ENCODE data around the gene POC1A. TPM values are rescaled to one million over a fixed set of nuclear protein-coding genes. Genes with fewer than 3 reads are reported as not detected.

POC1A gene
- 1 to 10 TPM in 10 of 12 donors, not detected in 2; 3.1 to 6.9 (median 4.5) TPM for polyA plus RNA-seq (ENCODE audit: insufficient read length in 12 of 12)
- long read RNA-seq, donor 1: 0 reads
- long read RNA-seq, donor 2, partial matches to known transcripts: 0 of 3 reads
- long read RNA-seq, donor 2, other reads (novel, unspliced or antisense): 0 of 3 reads
- long read RNA-seq, donor 3: 0 reads
- long read RNA-seq, donor 4, partial matches to known transcripts: 0 of 1 reads
- long read RNA-seq, donor 4, other reads (novel, unspliced or antisense): 0 of 1 reads
- long read RNA-seq, donor 5: 0 reads
- long read RNA-seq, donor 6, partial matches to known transcripts: 0 of 2 reads
- long read RNA-seq, donor 6, other reads (novel, unspliced or antisense): 0 of 2 reads
- long read RNA-seq, donor 7, partial matches to known transcripts: 0 of 1 reads
- long read RNA-seq, donor 7, other reads (novel, unspliced or antisense): 0 of 1 reads
- long read RNA-seq, donor 8, partial matches to known transcripts: 0 of 3 reads
- long read RNA-seq, donor 8, other reads (novel, unspliced or antisense): 0 of 3 reads
- long read RNA-seq, donor 9, partial matches to known transcripts: 0 of 2 reads
- long read RNA-seq, donor 9, other reads (novel, unspliced or antisense): 0 of 2 reads
- long read RNA-seq, donor 10, partial matches to known transcripts: 0 of 1 reads
- long read RNA-seq, donor 10, other reads (novel, unspliced or antisense): 0 of 1 reads
- long read RNA-seq, donor 11, partial matches to known transcripts: 0 of 1 reads
- long read RNA-seq, donor 11, other reads (novel, unspliced or antisense): 0 of 1 reads

- DNase-seq: peak; percentile 90
Observed at GRCh38 chr3:52154135-52155094, at the start of gene POC1A. Gene POC1A, minus strand, starts transcription at chr3:52154423. Its CDS starts 51 bp downstream, at chr3:52154372.

- DNase-seq: no peak
Observed at GRCh38 chr3:52203701-52204100, 49.5 kb upstream of the POC1A start.

GRCh38 chr3:52202384-52203077 lies 48.3 kb upstream of the POC1A start:
- DNase-seq: no peak

- no peak for DNase-seq
Observed at GRCh38 chr3:52200981-52201679, 46.9 kb upstream of the POC1A start.

- no peak for DNase-seq
Observed at GRCh38 chr3:52198643-52199608, 44.7 kb upstream of the POC1A start.

- peak; percentile 96 for DNase-seq
Observed at GRCh38 chr3:52197842-52198625, 43.8 kb upstream of the POC1A start, which contains the start of gene ALAS1. Gene ALAS1, plus strand, starts transcription at chr3:52198160. Its CDS starts 1,082 bp downstream, at chr3:52199242.

GRCh38 chr3:52197499-52197841 lies 43.2 kb upstream of the POC1A start:
- DNase-seq: no peak

- no peak for DNase-seq
Observed at GRCh38 chr3:52196977-52197376, 42.8 kb upstream of the POC1A start.

- DNase-seq: no peak
Observed at GRCh38 chr3:52195823-52196331, 41.7 kb upstream of the POC1A start.

GRCh38 chr3:52195291-52195597 lies 41.0 kb upstream of the POC1A start:
- no peak for DNase-seq

- DNase-seq: no peak
Observed at GRCh38 chr3:52194485-52195290, 40.5 kb upstream of the POC1A start.

- DNase-seq: no peak
Observed at GRCh38 chr3:52193065-52193464, 38.8 kb upstream of the POC1A start.

- no peak for DNase-seq
Observed at GRCh38 chr3:52191663-52192062, 37.4 kb upstream of the POC1A start.

GRCh38 chr3:52190294-52191074 lies 36.3 kb upstream of the POC1A start:
- DNase-seq: no peak

GRCh38 chr3:52188556-52188955 lies 34.3 kb upstream of the POC1A start:
- no peak for DNase-seq

- no peak for DNase-seq
Observed at GRCh38 chr3:52186729-52187128, 32.5 kb upstream of the POC1A start.

- no peak for DNase-seq
Observed at GRCh38 chr3:52185837-52186236, 31.6 kb upstream of the POC1A start.
